Activated CD8-positive, alpha-beta memory T cell treated with anti-CD3 and anti-CD28 coated beads for 24 hours (primary cell): ENCODE results near the gene GRK4.
A peak's percentile ranks its signal among the peaks of the same experiment; 100 is the strongest.

Experiments
- DNase-seq: peaks from one replicate; pipeline ENCODE4 v3.0.0-alpha.2; 2020

GRK4 gene

GRCh38 chr4:3017504-3017903, 54.1 kb downstream of the GRK4 start:
- no peak for DNase-seq

- no peak for DNase-seq
Observed at GRCh38 chr4:3019145-3019846, 55.9 kb downstream of the GRK4 start.

GRCh38 chr4:3021127-3021526, 57.8 kb downstream of the GRK4 start:
- no peak for DNase-seq

GRCh38 chr4:3021627-3022026, 58.3 kb downstream of the GRK4 start:
- DNase-seq = no peak

- no peak for DNase-seq
Observed at GRCh38 chr4:3022112-3022511, 58.7 kb downstream of the GRK4 start.

GRCh38 chr4:3022651-3023050, 59.3 kb downstream of the GRK4 start:
- no peak for DNase-seq

- no peak for DNase-seq
Observed at GRCh38 chr4:3025881-3026280, 62.5 kb downstream of the GRK4 start.

GRCh38 chr4:3026540-3026939, 63.2 kb downstream of the GRK4 start:
- DNase-seq = no peak

GRCh38 chr4:3029464-3029863, 66.1 kb downstream of the GRK4 start:
- no peak for DNase-seq

- no peak for DNase-seq
Observed at GRCh38 chr4:3030566-3031356, 67.4 kb downstream of the GRK4 start.

- DNase-seq = no peak
Observed at GRCh38 chr4:3031357-3032082, 68.1 kb downstream of the GRK4 start.

GRCh38 chr4:3034231-3034630, 70.9 kb downstream of the GRK4 start:
- no peak for DNase-seq

- no peak for DNase-seq
Observed at GRCh38 chr4:3035249-3035648, 71.9 kb downstream of the GRK4 start.

- DNase-seq = no peak
Observed at GRCh38 chr4:3035674-3036073, 72.3 kb downstream of the GRK4 start.

GRCh38 chr4:3036131-3036952, 73.0 kb downstream of the GRK4 start:
- no peak for DNase-seq

GRCh38 chr4:3037957-3038461, 74.6 kb downstream of the GRK4 start:
- DNase-seq = peak; percentile 64

- no peak for DNase-seq
Observed at GRCh38 chr4:3039706-3040366, 76.5 kb downstream of the GRK4 start.

- no peak for DNase-seq
Observed at GRCh38 chr4:3040452-3041191, 77.3 kb downstream of the GRK4 start.

- DNase-seq = peak; percentile 75
Observed at GRCh38 chr4:3041192-3042142, 78.1 kb downstream of the GRK4 start.

GRCh38 chr4:3042226-3042625, 78.9 kb downstream of the GRK4 start:
- DNase-seq = no peak
